ENCODE results near the gene ASCL2. TPM values are rescaled to one million over a fixed set of nuclear protein-coding genes. Genes with fewer than 3 reads are reported as not detected.

ASCL2 gene, protein sequence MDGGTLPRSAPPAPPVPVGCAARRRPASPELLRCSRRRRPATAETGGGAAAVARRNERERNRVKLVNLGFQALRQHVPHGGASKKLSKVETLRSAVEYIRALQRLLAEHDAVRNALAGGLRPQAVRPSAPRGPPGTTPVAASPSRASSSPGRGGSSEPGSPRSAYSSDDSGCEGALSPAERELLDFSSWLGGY
- not detected for total RNA-seq

DNA sequence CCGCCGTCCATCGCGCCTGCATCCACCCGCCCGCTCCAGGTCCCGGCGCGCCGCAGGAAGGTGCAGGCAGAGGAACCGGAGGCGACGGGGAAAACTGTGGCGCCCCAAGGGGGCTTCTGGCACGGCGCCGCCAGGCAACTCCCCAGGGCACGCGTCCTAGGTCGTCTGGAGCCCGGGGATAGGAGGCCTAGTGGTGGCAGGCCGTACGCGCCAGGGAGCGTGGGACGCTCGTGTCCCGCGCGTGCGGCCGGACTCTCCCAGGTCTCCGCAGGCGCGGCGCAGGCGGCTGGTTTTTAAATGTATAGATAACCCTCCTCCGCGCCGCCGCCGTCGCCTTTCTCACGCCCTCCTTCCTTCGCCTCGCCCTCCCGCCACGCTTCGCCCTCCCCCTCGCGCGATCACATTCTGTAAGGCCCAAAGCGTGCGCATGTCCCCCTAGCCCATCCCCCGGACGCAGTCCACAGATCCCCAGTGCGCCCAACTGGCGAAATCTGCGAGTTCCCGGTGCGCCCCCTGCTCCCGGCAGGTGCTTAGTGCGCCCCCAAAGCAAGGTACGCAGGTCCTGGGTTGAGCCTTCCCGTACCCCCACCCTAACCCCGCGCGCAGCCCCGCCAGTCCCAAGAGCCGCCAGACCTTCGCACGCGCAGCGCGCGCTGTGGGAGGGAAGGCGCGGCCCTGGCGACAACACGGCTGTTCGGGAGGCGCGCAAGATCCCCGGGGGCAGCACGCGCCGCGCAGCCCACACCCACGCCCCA lies at the start of gene ASCL2:
TSS of gene ASCL2 (minus strand) at position 267 of the 755 bp plus-strand sequence. CDS start at position 11, 256 bp downstream.
- DNase-seq: no peak

DNA sequence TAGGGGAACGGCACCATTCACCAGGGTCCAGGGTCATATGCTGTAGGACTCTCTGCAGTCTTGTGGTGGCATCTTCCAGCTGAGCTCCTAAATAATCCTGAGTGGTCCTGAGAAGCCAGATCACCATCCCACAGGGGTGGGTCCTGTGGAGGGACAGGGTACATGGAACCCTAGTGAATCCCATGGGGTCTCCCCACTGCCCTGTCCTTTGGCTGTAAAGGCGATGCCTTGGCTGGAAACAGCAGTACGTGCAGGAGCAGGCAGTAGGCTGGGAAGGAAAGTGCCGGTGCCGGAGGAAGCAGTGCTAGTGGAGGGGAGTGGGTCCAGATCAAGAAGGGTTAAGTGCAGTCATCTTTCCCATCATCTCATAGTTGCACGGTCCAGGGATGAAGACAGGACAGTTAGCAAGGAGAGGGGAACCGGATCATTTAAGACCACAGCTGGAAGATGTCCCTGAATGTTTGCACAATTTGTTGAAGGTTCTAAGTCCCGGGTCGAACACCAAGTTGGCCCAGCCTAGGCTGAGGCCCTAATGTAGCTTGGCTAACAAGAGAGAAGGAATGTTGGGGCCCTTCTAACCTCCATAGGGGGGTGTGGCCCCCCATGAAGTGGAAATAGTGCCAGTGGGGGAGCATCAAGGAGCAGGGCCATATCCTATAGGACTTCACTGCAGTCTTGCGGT lies 49.5 kb upstream of the ASCL2 start:
- no peak for DNase-seq

GRCh38 chr11:2318707-2319106 lies 48.3 kb upstream of the ASCL2 start:
- DNase-seq: no peak

DNA sequence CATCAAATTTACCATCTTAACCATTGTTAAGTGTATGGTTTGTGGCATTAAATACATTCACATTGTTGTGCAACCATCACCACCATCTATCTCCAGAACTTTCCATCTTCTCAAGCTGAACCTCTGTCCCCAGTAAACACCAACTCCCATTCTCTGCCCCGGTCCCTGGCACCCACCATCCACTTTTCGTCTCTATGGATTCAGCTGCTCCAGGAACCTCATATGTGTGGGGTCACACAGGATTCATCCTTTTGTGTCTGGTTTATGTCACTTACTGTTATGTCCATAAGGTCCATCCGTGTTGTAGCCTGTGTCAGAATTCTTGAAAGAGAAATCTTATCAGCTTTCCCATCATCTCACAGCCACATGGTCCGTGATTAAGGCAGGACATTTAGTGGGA lies 47.7 kb upstream of the ASCL2 start:
- DNase-seq: no peak

GRCh38 chr11:2317354-2318050 lies 47.1 kb upstream of the ASCL2 start:
- DNase-seq: no peak

GRCh38 chr11:2316963-2317244 lies 46.5 kb upstream of the ASCL2 start:
- no peak for DNase-seq

- no peak for DNase-seq
Observed at GRCh38 chr11:2316169-2316962, 46.0 kb upstream of the ASCL2 start.

- DNase-seq: no peak
Observed at GRCh38 chr11:2315395-2316168, 45.2 kb upstream of the ASCL2 start.

DNA sequence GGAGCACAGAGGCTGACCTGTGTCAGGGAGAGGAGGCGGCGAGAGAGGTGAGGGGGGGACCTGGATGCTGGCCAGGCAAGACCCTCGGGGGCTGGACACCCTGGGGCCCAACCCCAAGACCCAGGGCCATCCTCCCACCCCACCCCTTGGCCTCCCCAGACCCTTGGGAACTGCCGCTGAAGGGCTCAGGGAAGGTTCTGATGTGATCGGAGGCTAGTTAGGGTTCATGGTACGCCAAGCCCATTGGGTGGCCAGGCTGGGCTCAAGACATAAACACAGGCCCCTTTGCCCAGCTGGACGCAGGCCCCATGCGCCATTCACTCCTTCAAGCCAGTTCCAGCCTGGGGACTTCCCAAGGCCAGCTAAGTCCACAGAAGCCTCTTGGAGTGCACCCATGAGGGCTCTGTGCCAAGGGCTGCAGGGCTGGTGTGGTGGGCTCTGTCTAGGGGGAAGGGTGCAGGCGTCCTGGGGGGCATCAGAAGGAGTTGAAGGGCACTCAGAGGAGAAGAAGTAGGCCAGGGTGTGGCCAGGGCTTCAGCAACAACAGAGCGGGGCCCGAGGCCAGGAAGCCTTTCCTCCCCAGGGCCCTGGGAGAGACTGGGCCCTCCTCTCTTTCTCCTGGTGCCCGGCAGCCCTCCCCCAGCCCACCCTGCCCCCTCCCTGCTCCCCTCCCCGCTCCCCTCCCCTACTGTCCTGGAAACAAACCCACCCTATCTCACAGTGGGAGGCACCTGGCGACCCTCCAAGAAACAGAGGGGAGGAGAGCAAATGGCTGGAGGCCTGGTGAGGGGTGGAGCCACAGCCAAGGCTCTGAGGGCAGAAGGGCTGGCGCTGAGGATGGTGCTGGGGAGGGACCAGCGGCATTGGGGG lies 44.4 kb upstream of the ASCL2 start:
- DNase-seq: no peak

GRCh38 chr11:2314136-2314524 lies 43.7 kb upstream of the ASCL2 start:
- no peak for DNase-seq

DNA sequence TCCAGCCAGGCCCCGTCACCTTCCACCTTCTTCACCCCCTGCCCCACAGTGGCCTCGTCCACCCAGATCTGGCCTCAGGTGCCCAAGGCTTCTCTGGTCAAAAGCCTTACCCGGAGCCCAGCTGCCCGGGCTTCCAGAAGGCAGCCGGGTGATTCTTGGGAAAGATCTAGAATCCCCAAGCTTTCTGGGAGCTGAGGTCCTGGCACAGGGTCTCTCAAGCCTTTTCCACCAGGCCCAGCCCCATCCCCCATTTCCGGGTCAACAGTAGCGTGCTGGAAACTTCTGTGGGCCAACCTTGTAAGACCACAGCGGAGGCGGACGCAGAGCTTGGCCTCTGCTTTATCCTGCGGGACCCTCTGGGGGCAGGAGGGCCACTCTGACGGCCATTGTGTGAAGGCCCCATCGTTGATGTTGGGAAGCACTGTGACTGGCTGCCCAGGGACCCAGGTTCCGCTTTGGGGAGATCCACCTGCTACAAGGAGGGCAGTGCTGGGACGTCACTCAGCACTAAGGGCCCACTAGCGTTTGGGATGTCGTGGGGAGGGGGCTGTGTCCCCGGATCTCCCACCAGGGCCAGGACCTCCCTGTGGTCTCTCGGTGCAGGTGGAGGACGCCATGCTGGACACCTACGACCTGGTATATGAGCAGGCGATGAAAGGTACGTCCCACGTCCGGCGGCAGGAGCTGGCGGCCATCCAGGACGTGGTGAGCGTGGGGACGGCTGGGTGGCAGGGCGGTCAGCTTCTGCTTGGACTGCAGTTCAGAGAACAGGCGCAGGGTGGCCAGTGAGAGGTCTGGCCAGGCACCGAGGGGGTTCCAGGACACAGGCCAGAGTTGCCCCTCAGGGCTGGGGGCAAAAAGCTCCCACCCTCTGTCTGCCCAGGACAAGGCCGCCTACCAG lies 42.9 kb upstream of the ASCL2 start:
- no peak for DNase-seq

DNA sequence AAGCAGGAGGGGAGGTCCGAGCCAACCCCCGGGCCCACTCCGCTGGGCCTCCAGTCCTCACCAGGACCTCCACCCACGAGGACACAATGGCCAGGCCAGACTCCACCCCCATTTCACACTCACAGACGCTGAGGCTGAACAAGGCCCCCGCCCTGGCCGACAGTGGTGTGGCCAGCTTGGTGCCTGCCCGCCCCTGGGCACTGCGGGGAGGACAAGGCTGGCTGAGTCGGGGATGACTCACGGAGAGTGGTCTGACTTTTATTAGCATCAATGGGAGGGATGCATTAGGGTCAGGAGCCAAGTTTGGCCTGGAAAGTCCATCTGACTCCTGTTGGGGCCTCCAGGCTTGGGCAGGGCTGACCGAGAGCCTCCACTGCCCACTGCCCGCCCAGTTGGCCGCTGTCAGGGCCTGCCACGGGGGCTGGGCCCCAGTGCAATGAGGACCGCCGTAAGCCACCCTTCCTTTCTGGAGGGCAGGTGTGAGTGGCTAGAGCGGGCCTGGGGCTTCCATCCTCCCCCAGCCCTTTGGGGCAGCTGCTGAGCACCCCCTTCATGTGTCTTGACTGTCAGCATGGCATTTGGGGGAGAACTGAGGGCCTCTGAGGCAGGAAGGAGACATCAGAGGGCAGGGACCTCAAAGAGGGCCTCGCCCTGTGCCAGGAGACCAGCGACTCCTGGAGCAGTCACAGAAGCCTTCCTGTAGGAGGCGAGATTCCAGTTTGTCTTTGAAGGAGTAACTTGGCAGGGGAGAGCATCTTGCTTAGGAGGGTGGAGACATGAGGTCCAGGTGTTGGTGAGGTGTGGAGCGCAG lies 42.0 kb upstream of the ASCL2 start:
- no peak for DNase-seq

DNA sequence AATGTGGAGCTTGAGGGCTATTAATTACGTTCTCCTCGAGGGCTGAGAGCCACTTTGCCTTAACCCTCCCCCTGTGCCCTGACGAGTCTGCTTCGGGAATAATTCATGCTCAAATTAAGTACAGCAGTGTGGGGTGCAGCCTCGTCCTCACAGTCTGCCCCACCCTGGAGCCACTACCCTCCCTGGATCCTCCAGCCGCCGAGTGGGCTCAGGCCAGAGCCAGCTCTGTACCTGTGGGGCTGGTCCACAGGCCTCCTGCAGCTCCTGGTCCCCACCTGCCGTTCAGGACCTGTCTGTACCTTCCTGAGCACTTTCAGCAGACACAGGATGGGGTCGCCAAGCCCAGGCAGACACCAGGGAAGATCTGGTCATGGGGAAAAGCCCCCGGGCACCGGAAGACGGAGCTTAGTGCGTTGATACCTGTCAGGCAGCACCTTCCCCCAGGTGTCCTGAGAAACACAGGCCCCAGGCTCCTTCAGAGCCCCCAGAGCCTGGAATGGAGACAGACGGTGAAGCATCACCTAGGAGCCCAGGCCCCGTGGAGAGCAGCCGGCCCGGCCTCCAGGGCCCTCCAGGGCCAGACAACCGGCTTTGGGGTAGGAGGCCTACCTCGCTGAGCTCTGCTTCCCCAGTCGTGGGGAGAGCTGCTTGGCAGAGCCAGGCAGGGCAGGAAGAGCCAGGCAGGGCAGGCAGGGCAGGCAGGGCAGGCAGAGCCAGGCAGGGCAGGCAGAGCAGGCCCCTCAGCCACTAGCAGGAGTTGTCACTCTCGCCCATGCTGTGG lies 41.2 kb upstream of the ASCL2 start:
- no peak for DNase-seq

DNA sequence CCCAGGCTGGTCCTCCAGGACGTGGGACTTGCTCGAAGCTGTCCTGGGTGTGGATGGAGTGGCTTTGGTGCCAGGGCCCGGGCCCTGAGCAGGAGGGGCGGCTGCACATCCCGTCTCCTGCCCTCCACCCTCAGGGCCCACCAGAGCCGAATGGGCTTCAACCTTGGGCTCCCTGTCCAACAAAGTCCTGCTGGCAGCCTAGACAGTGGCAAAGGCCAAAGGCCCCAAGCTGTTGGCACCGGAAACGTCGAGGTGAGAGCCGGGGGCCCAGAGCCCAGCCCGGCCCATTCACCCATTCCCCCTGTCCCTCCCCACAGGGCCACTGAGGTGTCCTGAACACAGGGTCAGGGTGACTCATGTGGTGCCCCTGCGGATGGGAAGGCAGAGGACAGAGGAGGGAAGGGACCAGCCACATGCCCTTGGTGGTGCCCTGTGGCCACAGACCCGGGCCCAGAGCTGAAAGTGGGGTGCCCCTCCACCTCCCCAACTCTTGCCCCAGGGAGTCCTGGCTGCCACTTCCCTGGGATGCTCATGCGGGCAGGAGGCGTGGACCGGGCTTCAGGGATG lies 40.5 kb upstream of the ASCL2 start:
- no peak for DNase-seq

DNA sequence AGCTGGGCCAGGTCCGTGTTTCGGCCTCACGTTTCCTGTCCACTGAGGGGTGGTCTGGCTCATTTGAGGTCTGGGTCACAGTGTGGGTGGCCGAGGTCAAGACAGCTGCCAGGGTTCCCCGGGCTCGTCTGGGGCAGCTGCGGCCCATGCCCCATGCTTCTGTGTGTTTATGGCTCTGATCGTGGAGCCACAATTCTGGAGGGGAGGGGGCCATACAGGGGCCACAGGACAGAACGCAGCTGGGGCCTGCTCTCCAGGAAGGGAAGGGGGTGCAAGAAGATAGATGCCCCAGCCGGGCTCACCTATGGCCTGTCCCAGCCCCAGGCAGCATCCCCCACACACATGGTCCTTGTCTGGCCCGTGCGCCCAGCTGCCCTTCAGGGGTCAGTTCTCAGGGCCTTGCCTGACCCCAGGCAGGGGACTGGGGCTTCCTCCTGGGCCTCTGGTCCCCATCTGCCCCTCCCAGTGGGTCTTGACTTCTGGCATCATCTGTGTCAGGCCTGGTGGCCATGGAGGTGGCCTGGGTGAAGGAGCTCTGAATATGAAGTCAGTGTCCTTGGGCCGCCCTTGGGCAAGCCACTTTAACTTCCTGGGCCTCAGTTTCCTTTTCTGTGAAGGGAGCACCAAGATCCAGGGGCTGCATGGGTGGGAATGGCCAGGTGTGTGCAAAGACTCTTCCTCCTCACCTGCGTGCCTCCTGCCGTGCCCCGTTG lies 39.8 kb upstream of the ASCL2 start:
- no peak for DNase-seq

- DNase-seq: no peak
Observed at GRCh38 chr11:2309251-2310072, 39.1 kb upstream of the ASCL2 start.

All from effector CD4-positive, alpha-beta T cell (primary cell).